ENCODE results near the gene POU2F2.
"Not testable (repeated sequence)": the region's sequence is repeated elsewhere in the genome, so short reads cannot be mapped to it uniquely, and the experiment has no call there.

The POU2F2 gene

DNA sequence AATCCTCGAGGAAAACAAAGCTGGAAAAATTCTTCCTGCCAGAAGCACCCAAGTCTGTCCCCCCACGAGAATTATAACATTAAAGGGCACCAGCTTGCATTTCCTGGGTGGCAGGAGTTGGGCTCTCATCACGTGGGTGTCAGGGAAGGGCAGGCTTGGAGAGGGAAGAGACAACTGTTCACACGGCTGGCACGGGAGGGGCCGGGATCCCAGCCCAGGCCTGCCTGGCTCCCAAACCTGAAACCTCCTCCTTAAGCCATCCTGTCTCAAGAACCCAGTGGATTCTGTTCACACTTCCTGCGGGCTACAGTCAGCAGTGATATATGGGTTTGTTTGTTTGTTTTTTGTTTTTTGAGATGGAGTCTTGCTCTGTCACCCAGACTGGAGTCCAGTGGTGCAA lies 74.4 kb downstream of the POU2F2 start:
- WGBS, 2 experiments (ENCODE audit: insufficient coverage in 2 of 2): 95 to 100% methylated on average over 2 to 3 of the region's 7 CpGs
- no peak overlapping the region for H3K27ac ChIP-seq (ENCODE audit: low read depth, low read length, severe bottlenecking)
- peaks cover 11% of the 10 kb centered on the region for H3K36me3 ChIP-seq (ENCODE audit: control insufficient read depth, insufficient read depth, low read length)
- no peaks in the 10 kb centered on the region for H3K4me1 ChIP-seq (ENCODE audit: control insufficient read depth, insufficient read depth, low read length, poor library complexity, severe bottlenecking)
- no peaks in the 10 kb centered on the region for H3K9me3 ChIP-seq (ENCODE audit: control insufficient read depth, low read length)
- no peak overlapping the region for H3K4me3 ChIP-seq (ENCODE audit: extremely low read depth, insufficient read depth, low read length, poor library complexity, severe bottlenecking)

DNA sequence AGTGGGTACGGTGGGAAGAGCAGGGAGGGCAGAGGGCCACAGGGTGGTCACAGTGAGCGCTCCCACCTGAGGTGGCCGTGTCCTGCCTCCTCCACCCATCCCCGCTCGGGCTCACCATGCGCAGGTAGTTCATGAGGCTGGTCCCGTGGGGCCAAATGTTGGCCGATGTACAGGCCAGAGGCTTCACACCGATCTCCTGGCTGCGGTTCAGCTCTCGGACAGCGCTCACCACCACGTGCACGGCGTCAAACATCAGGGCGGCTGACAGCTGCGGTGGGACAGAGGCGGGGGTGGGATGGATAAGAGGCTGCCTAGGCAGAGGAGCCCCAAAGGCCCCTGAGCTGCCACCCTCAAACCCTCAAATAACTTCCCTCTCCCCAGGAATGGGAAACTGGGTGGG lies 78.0 kb downstream of the POU2F2 start:
- WGBS, 2 experiments (ENCODE audit: insufficient coverage in 2 of 2): 92 to 94% methylated on average over 14 to 15 of the region's 18 CpGs
- Histone ChIP-seq H3K27ac (ENCODE audit: low read depth, low read length, severe bottlenecking) (no peak overlapping the region), H3K4me3 (ENCODE audit: extremely low read depth, insufficient read depth, low read length, poor library complexity, severe bottlenecking) (no peak overlapping the region), H3K4me1 (ENCODE audit: control insufficient read depth, insufficient read depth, low read length, poor library complexity, severe bottlenecking) (no peaks in the 10 kb centered on the region), H3K36me3 (ENCODE audit: control insufficient read depth, insufficient read depth, low read length) (peaks cover 5% of the 10 kb centered on the region), H3K9me3 (ENCODE audit: control insufficient read depth, low read length) (no peaks in the 10 kb centered on the region)

DNA sequence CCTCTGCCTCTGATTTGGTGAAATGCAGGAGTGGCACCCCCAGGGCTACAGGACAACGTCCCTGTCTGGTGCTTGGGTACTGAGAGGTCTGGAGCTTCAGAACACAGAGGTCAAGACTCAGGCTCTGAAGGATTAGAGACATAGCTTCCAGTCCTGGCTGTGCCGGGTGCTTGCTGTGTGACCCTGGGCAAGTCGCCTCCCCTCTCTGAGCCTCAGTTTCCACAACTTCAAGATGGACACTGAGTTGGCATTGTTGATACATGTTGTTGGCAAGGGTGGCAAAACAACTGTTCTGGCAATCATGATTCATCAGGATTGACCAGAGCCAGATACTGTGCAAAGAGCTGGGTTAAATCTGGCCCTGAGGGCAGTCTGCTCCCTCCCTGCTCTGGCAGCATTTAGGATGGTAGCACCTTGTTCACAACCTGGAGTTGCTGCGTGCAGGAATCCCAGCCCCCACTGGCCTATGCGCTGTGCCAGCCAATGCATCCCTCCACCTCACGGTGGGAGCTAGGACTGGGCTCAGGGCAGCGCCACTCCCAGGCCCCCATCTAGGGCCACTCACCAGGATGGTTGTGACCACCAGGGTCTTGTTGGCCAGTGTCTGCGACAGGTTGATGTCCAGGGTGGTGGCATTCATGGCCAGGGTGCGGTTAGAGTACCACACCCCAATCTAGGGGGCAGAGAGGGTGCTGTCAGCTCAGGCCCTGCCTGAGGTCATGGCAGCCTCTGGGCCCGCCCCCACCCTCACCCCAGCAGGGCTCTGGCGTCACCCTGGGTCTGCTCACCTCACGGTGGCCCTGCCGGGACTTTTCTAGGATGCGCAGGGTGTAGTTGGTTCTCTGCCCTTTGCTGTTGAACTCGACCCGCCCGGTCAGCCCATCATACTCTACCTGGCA lies 79.0 kb downstream of the POU2F2 start:
- H3K9me3 ChIP-seq (ENCODE audit: control insufficient read depth, low read length): no peaks in the 10 kb centered on the region
- H3K4me1 ChIP-seq (ENCODE audit: control insufficient read depth, insufficient read depth, low read length, poor library complexity, severe bottlenecking): no peaks in the 10 kb centered on the region
- H3K36me3 ChIP-seq (ENCODE audit: control insufficient read depth, insufficient read depth, low read length): peaks cover 9% of the 10 kb centered on the region
- no peak overlapping the region for H3K27ac ChIP-seq (ENCODE audit: low read depth, low read length, severe bottlenecking)
- WGBS, 2 experiments (ENCODE audit: insufficient coverage in 2 of 2): 89 to 92% methylated on average over 9 to 10 of the region's 17 CpGs
- no peak overlapping the region for H3K4me3 ChIP-seq (ENCODE audit: extremely low read depth, insufficient read depth, low read length, poor library complexity, severe bottlenecking)

DNA sequence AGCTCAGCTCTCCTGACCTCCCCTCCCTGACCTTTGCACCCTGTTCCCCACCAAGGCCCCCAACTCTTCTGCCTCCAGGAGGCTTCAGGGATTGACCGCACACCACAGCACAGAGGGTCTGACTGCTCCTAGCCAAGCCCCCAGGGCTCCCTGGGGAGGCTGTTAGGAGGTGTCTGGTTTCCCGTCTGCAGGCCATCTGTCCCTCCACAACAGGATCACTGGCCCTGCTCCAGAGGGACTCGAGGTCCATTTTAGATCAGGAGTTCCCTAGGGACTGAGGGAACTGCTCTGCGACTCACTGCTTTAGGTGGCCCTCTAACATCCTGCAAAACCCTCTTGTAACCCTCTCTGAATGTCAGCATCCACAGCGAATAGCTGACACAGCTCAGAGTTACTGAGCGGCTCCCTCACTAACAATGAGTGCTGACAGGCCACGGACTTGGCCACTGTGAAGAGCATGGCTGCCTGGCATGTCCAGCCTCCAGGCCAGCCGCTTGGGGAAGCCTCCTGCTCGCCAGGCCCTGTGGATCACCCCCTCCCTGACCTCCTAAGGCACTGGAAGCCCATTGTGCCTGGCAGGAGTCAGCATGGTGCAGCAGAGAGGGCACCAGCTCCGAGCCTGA lies 79.9 kb downstream of the POU2F2 start:
- 91 to 94% methylated on average over 9 of the region's 10 CpGs for WGBS, 2 experiments (ENCODE audit: insufficient coverage in 2 of 2)
- H3K36me3 ChIP-seq (ENCODE audit: control insufficient read depth, insufficient read depth, low read length): peaks cover 9% of the 10 kb centered on the region
- no peaks in the 10 kb centered on the region for H3K4me1 ChIP-seq (ENCODE audit: control insufficient read depth, insufficient read depth, low read length, poor library complexity, severe bottlenecking)
- H3K27ac ChIP-seq (ENCODE audit: low read depth, low read length, severe bottlenecking): no peak overlapping the region
- no peak overlapping the region for H3K4me3 ChIP-seq (ENCODE audit: extremely low read depth, insufficient read depth, low read length, poor library complexity, severe bottlenecking)
- H3K9me3 ChIP-seq (ENCODE audit: control insufficient read depth, low read length): no peaks in the 10 kb centered on the region

DNA sequence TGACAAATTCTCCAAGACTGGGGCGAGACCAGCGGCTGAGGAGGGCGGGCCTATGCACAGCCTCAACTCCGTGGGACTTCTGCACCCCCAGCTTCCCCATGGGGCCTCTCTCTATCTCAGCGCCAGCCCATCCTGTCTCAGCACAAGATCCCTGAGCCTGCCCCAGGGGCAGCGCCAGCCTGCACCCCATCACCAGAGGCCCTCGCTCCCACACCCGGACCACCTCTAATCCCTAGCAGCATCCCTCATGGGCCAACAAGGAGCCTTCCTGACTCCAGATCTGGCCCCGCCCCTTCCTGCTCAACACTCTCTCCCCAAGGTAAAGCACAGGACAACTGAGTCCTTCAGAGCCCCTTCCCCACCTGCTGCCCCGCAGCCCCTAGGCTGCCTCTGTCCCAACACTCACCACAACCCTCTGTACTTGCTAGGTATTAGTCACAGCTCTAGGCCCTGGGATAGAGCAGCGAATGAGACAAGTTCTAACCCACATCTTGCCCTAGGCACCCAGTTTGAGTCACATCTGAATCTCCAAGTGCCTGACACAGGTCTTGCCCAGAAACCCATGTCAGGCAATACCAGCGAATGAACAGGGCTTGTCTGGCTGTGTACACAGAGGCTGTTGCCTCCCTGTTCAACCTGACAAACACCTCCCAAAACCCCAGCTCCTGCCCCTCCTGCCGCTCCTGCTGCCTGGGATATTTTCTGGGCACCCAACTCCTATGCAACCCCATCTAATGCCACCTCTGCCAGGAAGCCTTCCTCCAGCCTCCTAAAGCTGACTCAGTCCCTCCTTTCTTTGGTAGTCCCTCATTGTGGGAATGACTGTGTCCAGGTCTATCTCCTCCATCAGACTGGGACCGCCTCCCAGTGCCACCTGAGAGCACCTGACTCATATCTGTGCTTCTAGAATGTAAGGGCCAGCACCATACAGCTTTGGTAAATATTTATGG lies 80.8 kb downstream of the POU2F2 start:
- Histone ChIP-seq H3K4me1 (ENCODE audit: control insufficient read depth, insufficient read depth, low read length, poor library complexity, severe bottlenecking) (no peaks in the 10 kb centered on the region), H3K4me3 (ENCODE audit: extremely low read depth, insufficient read depth, low read length, poor library complexity, severe bottlenecking) (no peak overlapping the region), H3K27ac (ENCODE audit: low read depth, low read length, severe bottlenecking) (no peak overlapping the region), H3K36me3 (ENCODE audit: control insufficient read depth, insufficient read depth, low read length) (peaks cover 9% of the 10 kb centered on the region), H3K9me3 (ENCODE audit: control insufficient read depth, low read length) (no peaks in the 10 kb centered on the region)
- 92 to 94% methylated on average over 9 to 14 of the region's 14 CpGs for WGBS, 2 experiments (ENCODE audit: insufficient coverage in 2 of 2)

DNA sequence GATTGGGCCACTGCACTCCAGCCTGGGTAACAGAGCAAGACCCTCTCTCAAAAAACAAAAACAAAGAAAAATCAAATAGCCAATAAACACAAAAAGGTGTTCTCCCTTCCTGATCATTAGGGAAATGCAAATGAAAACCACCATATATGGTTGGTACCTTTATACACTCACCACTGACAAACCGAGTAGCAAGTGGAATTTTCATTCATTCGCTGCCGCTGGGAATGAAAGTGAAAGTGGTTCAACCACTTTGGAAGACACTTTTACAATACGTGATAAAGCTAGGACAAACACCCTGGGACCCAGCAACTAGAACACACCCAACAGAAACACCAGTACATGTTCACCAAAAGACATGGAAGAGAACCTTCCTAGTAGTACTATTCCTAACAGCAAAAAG lies 83.3 kb downstream of the POU2F2 start:
- WGBS, 2 experiments (ENCODE audit: insufficient coverage in 2 of 2): 63 to 95% methylated on average over 3 of the region's 4 CpGs
- Histone ChIP-seq H3K36me3 (ENCODE audit: control insufficient read depth, insufficient read depth, low read length) (peaks cover 4% of the 10 kb centered on the region), H3K4me3 (ENCODE audit: extremely low read depth, insufficient read depth, low read length, poor library complexity, severe bottlenecking) (no peak overlapping the region), H3K9me3 (ENCODE audit: control insufficient read depth, low read length) (no peaks in the 10 kb centered on the region), H3K4me1 (ENCODE audit: control insufficient read depth, insufficient read depth, low read length, poor library complexity, severe bottlenecking) (no peaks in the 10 kb centered on the region), H3K27ac (ENCODE audit: low read depth, low read length, severe bottlenecking) (no peak overlapping the region)

DNA sequence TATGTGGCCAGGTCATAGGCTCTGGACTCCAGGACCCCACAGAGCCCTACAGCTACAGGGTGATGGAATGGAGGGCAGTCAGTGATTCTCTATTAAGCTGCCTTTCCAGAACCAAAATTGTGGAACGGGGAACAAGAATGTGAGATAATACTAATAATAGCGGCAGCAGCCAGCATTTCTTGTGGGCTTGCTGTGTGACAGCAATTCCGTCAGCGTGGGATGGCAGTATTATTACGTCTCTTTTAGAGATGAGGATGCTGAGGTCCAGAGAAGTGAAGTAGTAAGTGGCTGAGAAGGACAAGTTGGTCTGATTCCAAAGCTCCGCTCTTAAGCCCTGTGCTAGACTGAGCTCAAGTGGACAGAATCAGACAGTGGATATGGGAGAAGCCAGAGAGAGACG lies 86.7 kb downstream of the POU2F2 start:
- Histone ChIP-seq H3K36me3 (ENCODE audit: control insufficient read depth, insufficient read depth, low read length) (peaks cover 4% of the 10 kb centered on the region), H3K27ac (ENCODE audit: low read depth, low read length, severe bottlenecking) (no peak overlapping the region), H3K4me3 (ENCODE audit: extremely low read depth, insufficient read depth, low read length, poor library complexity, severe bottlenecking) (no peak overlapping the region), H3K9me3 (ENCODE audit: control insufficient read depth, low read length) (no peaks in the 10 kb centered on the region), H3K4me1 (ENCODE audit: control insufficient read depth, insufficient read depth, low read length, poor library complexity, severe bottlenecking) (no peaks in the 10 kb centered on the region)
- 84 to 93% methylated on average over 7 of the region's 7 CpGs for WGBS, 2 experiments (ENCODE audit: insufficient coverage in 2 of 2)

DNA sequence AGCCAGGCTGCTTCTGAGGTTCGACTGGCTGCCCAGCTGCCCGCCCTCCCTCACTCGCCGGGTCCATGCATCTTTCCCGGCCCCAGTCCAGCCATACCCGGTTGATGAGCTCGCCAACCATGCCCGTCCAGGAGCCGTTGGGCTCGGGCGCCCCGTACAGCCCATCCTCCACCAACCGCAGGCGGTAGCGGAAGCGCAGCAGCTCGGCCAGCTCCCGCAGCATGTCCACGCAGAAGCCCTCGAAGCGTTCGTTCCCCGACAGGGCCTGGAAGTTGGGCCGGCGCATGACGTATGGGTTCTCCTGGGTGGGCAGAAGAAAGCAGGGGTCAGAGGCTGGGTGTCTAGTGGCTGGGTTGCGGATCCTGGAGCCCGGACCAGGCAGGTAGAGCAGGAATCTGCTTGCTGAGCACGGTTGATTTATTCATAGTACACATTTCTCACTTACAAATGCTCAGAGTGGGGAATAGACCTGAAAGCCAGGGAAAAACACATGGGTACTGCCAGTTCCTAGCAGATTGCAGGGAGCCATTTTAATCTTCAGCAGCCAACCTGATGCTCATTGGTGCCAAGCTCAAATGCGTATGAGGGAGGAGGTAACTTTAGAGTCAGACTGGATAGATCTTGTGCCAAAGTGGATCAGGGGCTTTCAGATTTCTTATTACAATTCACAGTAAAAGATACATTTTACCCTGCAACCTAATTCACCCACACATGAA lies 89.6 kb downstream of the POU2F2 start:
- H3K27ac ChIP-seq (ENCODE audit: low read depth, low read length, severe bottlenecking): no peak overlapping the region
- WGBS, 2 experiments (ENCODE audit: insufficient coverage in 2 of 2): 95 to 96% methylated on average over 22 to 27 of the region's 30 CpGs
- no peaks in the 10 kb centered on the region for H3K4me1 ChIP-seq (ENCODE audit: control insufficient read depth, insufficient read depth, low read length, poor library complexity, severe bottlenecking)
- peaks cover 3% of the 10 kb centered on the region for H3K36me3 ChIP-seq (ENCODE audit: control insufficient read depth, insufficient read depth, low read length)
- no peak overlapping the region for H3K4me3 ChIP-seq (ENCODE audit: extremely low read depth, insufficient read depth, low read length, poor library complexity, severe bottlenecking)
- H3K9me3 ChIP-seq (ENCODE audit: control insufficient read depth, low read length): no peaks in the 10 kb centered on the region

DNA sequence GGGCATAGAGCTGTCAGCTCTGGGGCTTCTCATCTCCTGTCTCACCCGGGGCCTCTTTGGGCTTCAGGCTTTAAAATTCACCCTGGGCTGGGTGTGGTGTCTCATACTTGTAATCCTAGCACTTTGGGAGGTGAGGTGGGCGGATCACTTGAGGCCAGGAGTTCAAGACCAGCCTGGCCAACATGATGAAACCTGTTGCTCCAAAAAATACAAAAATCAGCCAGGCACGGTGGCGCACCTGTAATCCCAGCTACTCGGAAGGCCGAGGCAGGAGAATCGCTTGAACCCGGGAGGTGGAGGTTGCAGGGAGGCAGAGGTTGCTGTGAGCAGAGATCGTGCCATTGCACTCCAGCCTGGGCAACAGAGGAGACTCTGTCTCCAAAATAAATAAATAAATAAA lies 91.8 kb downstream of the POU2F2 start:
- H3K36me3 ChIP-seq (ENCODE audit: control insufficient read depth, insufficient read depth, low read length); H3K4me1 ChIP-seq (ENCODE audit: control insufficient read depth, insufficient read depth, low read length, poor library complexity, severe bottlenecking); H3K9me3 ChIP-seq (ENCODE audit: control insufficient read depth, low read length); H3K27ac ChIP-seq (ENCODE audit: low read depth, low read length, severe bottlenecking); H3K4me3 ChIP-seq (ENCODE audit: extremely low read depth, insufficient read depth, low read length, poor library complexity, severe bottlenecking): not testable (repeated sequence)
- WGBS, 2 experiments (ENCODE audit: insufficient coverage in 2 of 2): 90 to 98% methylated on average over 5 to 8 of the region's 9 CpGs

DNA sequence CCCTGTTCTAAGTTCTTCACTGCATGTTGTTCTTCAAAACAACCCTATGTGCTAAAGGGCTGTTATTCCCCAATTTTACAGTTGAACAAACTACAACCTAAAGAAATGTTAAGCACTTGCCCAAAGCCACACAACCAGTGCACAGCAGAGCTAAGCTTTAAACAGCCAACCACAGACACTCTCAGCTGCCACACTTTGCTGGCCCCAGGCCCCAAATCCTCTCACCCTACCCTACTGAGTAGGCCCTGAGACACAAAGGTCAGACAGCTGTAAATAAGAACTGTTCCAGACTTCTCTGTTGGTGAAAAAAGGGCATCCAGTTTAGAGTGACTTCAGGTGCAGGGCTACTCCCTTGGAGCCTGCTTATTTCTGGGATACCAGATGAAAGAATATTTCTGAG lies 92.2 kb downstream of the POU2F2 start:
- H3K4me1 ChIP-seq (ENCODE audit: control insufficient read depth, insufficient read depth, low read length, poor library complexity, severe bottlenecking): no peaks in the 10 kb centered on the region
- H3K4me3 ChIP-seq (ENCODE audit: extremely low read depth, insufficient read depth, low read length, poor library complexity, severe bottlenecking): no peak overlapping the region
- H3K27ac ChIP-seq (ENCODE audit: low read depth, low read length, severe bottlenecking): no peak overlapping the region
- H3K9me3 ChIP-seq (ENCODE audit: control insufficient read depth, low read length): no peaks in the 10 kb centered on the region
- H3K36me3 ChIP-seq (ENCODE audit: control insufficient read depth, insufficient read depth, low read length): peaks cover 6% of the 10 kb centered on the region
